HEK293 (cell line): ENCODE measurements around the gene TUT1.

Experiments
- CTCF ChIA-PET: fragments of 350-600 bp; formaldehyde crosslinking; extraction: SDS; loops from one replicate; lab custom pipeline; 2021; ENCODE audit warnings: antibody characterized with exemption; lab: Yijun Ruan, JAX
- POLR2A ChIA-PET: fragments of 300-600 bp; formaldehyde crosslinking; extraction: SDS; loops from one replicate; lab custom pipeline; 2020; ENCODE audit warnings: antibody characterized with exemption, inconsistent platforms; lab: Yijun Ruan, JAX
- H3K27ac ChIP-seq: fragments of 200-500 bp; sonication (Bioruptor generic); 2 replicates; pipeline ENCODE4 v1.5.1; 2014; ENCODE audit warnings: low read depth, low read length, control low read depth, inconsistent platforms; ENCODE audit errors: extremely low read depth
- H3K36me3 ChIP-seq, 2 experiments: fragments of 200-500 bp in 1 of 2; sonication (Bioruptor generic) in 1 of 2; 1 replicate in 1 of 2; 2 replicates in 1 of 2; pipeline ENCODE4 v1.5.1; 2014 to 2017; ENCODE audit warnings: inconsistent platforms in 2 of 2, low read length in 2 of 2; ENCODE audit not compliant: control insufficient read depth in 2 of 2, insufficient read depth in 1 of 2
- H3K4me1 ChIP-seq: fragments of 200-500 bp; sonication (Bioruptor generic); 2 replicates; pipeline ENCODE4 v1.5.1; 2014; ENCODE audit warnings: mild to moderate bottlenecking, low read length, inconsistent platforms; ENCODE audit not compliant: control insufficient read depth, insufficient read depth
- H3K4me3 ChIP-seq: 2 replicates; pipeline ENCODE4 v1.5.1; 2011; ENCODE audit warnings: low read depth, mild to moderate bottlenecking, control low read depth, low read length, moderate library complexity
- H3K9me3 ChIP-seq: fragments of 200-500 bp; sonication (Bioruptor generic); 2 replicates; pipeline ENCODE4 v1.5.1; 2014; ENCODE audit warnings: low read depth, low read length, inconsistent platforms; ENCODE audit not compliant: control insufficient read depth, insufficient read depth
- FEZF1 ChIP-seq: fragments of 450-650 bp; formaldehyde crosslinking; IDR thresholded peaks from 2 replicates; pipeline ENCODE4 v1.5.1; 2016; ENCODE audit warnings: missing biosample characterization, missing genetic modification characterization
- GFI1B ChIP-seq: fragments of 450-650 bp; formaldehyde crosslinking; IDR thresholded peaks from 2 replicates; pipeline ENCODE4 v1.5.1; 2016; ENCODE audit warnings: missing biosample characterization, missing genetic modification characterization
- GLI4 ChIP-seq: fragments of 450-650 bp; formaldehyde crosslinking; IDR thresholded peaks from 2 replicates; pipeline ENCODE4 v1.5.1; 2016; ENCODE audit warnings: missing biosample characterization, missing genetic modification characterization
- GLIS1 ChIP-seq: fragments of 450-650 bp; formaldehyde crosslinking; IDR thresholded peaks from 2 replicates; pipeline ENCODE4 v1.5.1; 2016; ENCODE audit warnings: missing biosample characterization, missing genetic modification characterization
- GLIS2 ChIP-seq: fragments of 450-650 bp; formaldehyde crosslinking; IDR thresholded peaks from 2 replicates; pipeline ENCODE4 v1.5.1; 2016; ENCODE audit warnings: missing biosample characterization, missing genetic modification characterization
- KLF9 ChIP-seq: fragments of 450-650 bp; formaldehyde crosslinking; IDR thresholded peaks from 2 replicates; pipeline ENCODE4 v1.5.1; 2016; ENCODE audit warnings: missing biosample characterization, missing genetic modification characterization, low read depth
- MYNN ChIP-seq: fragments of 450-650 bp; formaldehyde crosslinking; IDR thresholded peaks from 2 replicates; pipeline ENCODE4 v1.5.1; 2016; ENCODE audit warnings: missing biosample characterization, missing genetic modification characterization, borderline replicate concordance
- SP2 ChIP-seq: fragments of 450-650 bp; formaldehyde crosslinking; IDR thresholded peaks from 2 replicates; pipeline ENCODE4 v1.5.1; 2016; ENCODE audit warnings: missing biosample characterization, missing genetic modification characterization
- SP7 ChIP-seq: fragments of 450-650 bp; formaldehyde crosslinking; IDR thresholded peaks from 2 replicates; pipeline ENCODE4 v1.5.1; 2016; ENCODE audit warnings: missing biosample characterization, missing genetic modification characterization
- TCF7L2 ChIP-seq: IDR thresholded peaks from 2 replicates; pipeline ENCODE4 v1.6.1; 2011; ENCODE audit warnings: low read depth, mild to moderate bottlenecking, inconsistent platforms, low read length, moderate library complexity, borderline replicate concordance
- TRIM28 ChIP-seq: IDR thresholded peaks from 2 replicates; pipeline ENCODE4 v1.6.1; 2011; ENCODE audit warnings: low read length, control low read depth, borderline replicate concordance
- ZBTB1 ChIP-seq: fragments of 450-650 bp; formaldehyde crosslinking; IDR thresholded peaks from 2 replicates; pipeline ENCODE4 v1.5.1; 2016; ENCODE audit warnings: missing biosample characterization, missing genetic modification characterization
- ZBTB20 ChIP-seq: fragments of 450-650 bp; formaldehyde crosslinking; IDR thresholded peaks from 2 replicates; pipeline ENCODE4 v1.5.1; 2016; ENCODE audit warnings: missing biosample characterization, missing genetic modification characterization
- ZBTB48 ChIP-seq: fragments of 450-650 bp; formaldehyde crosslinking; IDR thresholded peaks from 2 replicates; pipeline ENCODE4 v1.5.1; 2016; ENCODE audit warnings: missing biosample characterization, missing genetic modification characterization
- ZBTB8A ChIP-seq: fragments of 450-650 bp; formaldehyde crosslinking; IDR thresholded peaks from 2 replicates; pipeline ENCODE4 v1.5.1; 2016; ENCODE audit warnings: missing biosample characterization, missing genetic modification characterization
- ZFHX2 ChIP-seq: fragments of 450-650 bp; formaldehyde crosslinking; conservative IDR thresholded peaks from 2 replicates; pipeline ENCODE4 v1.5.1; 2016; ENCODE audit warnings: missing biosample characterization, missing genetic modification characterization
- ZIC2 ChIP-seq: fragments of 450-650 bp; formaldehyde crosslinking; IDR thresholded peaks from 2 replicates; pipeline ENCODE4 v1.5.1; 2016; ENCODE audit warnings: missing biosample characterization, missing genetic modification characterization
- ZNF10 ChIP-seq: fragments of 450-650 bp; formaldehyde crosslinking; IDR thresholded peaks from 2 replicates; pipeline ENCODE4 v1.5.1; 2017; ENCODE audit warnings: missing biosample characterization, missing genetic modification characterization
- ZNF155 ChIP-seq: fragments of 450-650 bp; formaldehyde crosslinking; IDR thresholded peaks from 2 replicates; pipeline ENCODE4 v1.5.1; 2016; ENCODE audit warnings: missing biosample characterization, missing genetic modification characterization
- ZNF335 ChIP-seq: fragments of 450-650 bp; formaldehyde crosslinking; conservative IDR thresholded peaks from 2 replicates; pipeline ENCODE4 v1.5.1; 2016; ENCODE audit warnings: missing biosample characterization, missing genetic modification characterization
- ZNF341 ChIP-seq: fragments of 450-650 bp; formaldehyde crosslinking; IDR thresholded peaks from 2 replicates; pipeline ENCODE4; 2016; ENCODE audit warnings: low read depth, missing biosample characterization, missing genetic modification characterization
- ZNF350 ChIP-seq: fragments of 450-650 bp; formaldehyde crosslinking; IDR thresholded peaks from 2 replicates; pipeline ENCODE4 v1.5.0; 2017; ENCODE audit warnings: missing biosample characterization, mild to moderate bottlenecking, missing genetic modification characterization
- ZNF600 ChIP-seq: fragments of 450-650 bp; formaldehyde crosslinking; IDR thresholded peaks from 2 replicates; pipeline ENCODE4 v1.5.1; 2016; ENCODE audit warnings: missing biosample characterization, missing genetic modification characterization
- ZNF626 ChIP-seq: fragments of 450-650 bp; sonication (Bioruptor Pico); formaldehyde crosslinking; IDR thresholded peaks from 2 replicates; pipeline ENCODE4 v1.5.1; 2018; ENCODE audit warnings: missing biosample characterization, missing genetic modification characterization, inconsistent platforms
- ZSCAN30 ChIP-seq: fragments of 450-650 bp; IDR thresholded peaks from 2 replicates; pipeline ENCODE4 v1.5.1; 2018; ENCODE audit warnings: missing biosample characterization, mild to moderate bottlenecking, missing genetic modification characterization, moderate library complexity
- TF ChIP-seq, protein P1 (sequence below): fragments of 450-650 bp; formaldehyde crosslinking; IDR thresholded peaks from 2 replicates; pipeline ENCODE4 v1.5.1; 2016; ENCODE audit warnings: missing biosample characterization, missing genetic modification characterization
- TF ChIP-seq, protein P2 (sequence below): fragments of 450-650 bp; formaldehyde crosslinking; IDR thresholded peaks from 2 replicates; pipeline ENCODE4 v1.5.1; 2016; ENCODE audit warnings: missing biosample characterization, missing genetic modification characterization
- TF ChIP-seq, protein P3 (sequence below): fragments of 450-650 bp; formaldehyde crosslinking; IDR thresholded peaks from 2 replicates; pipeline ENCODE4 v1.5.1; 2016; ENCODE audit warnings: missing biosample characterization, missing genetic modification characterization
- TF ChIP-seq, protein P4 (sequence below): sonication (generic); formaldehyde crosslinking; IDR thresholded peaks from 2 replicates; pipeline ENCODE4 v1.8.1; 2022; ENCODE audit warnings: mild to moderate bottlenecking, moderate library complexity, missing genetic modification reagents
- TF ChIP-seq, protein P5 (sequence below): fragments of 450-650 bp; formaldehyde crosslinking; optimal IDR thresholded peaks from 2 replicates; pipeline ENCODE3; 2016; ENCODE audit warnings: missing biosample characterization, mild to moderate bottlenecking, missing genetic modification characterization

Gene TUT1

DNA sequence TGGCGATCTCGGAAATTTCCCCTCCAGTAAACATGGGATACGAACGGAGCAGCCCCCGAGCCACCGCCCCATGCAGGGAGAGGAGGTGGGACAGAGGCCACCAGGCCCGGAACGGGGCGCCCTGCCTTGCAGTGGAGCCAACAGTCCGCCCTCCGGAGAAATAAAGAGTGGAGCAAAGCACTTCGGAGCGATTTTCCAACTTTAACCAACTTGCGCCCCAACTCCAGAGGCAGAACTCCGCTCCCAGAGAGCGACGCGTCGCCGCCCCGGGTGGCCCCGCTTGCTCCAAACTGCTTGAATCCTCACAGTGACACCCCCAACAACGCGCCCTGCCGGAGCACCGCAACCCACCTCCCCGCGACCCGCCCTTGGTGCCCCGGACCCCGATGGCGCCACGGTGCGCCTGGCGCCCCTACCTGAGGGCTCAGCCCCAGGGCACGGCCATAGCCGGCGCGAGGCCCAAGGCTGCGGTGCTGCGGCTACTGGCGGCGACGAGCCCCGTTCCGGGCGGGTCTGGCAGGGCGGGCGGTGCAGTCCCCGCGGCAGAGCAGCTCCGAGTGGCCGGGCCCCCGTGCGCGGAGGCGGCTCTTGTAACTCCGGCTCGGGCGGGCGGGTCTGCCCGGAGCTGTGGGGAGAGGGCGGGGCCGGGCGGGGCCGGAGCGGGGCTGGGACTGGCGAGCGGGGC is 44.9 kb downstream of the TUT1 start, which contains the start of gene AHNAK:
Gene AHNAK, minus strand, starts transcription at position 563 of the 685 bp plus-strand sequence. CDS start 10,708 bp downstream, outside the sequence.
- ChIA-PET CTCF (interaction anchor here (0.6 to 5.1 kb wide), 4 partner anchors 13 to 224 kb away, joined by 3 to 68 read pairs (median 6); no protein-coding TSS in a partner anchor), POLR2A (interaction anchor here (0.7 to 4.8 kb wide), 11 partner anchors 9 to 309 kb away, joined by 3 to 53 read pairs (median 7); partner anchors contain the start of genes EEF1G, TUT1 and UQCC3)
- no peaks in the 10 kb centered on the region for H3K9me3 ChIP-seq
- H3K4me3 ChIP-seq = peak within 1 kb of the TSS; percentile 76
- H3K36me3 ChIP-seq = no peaks in the 10 kb centered on the region
- peak within 1 kb of the TSS; percentile 72 for H3K27ac ChIP-seq
- H3K4me1 ChIP-seq = no peaks in the 10 kb centered on the region; the same call in 1 of the 2 replicates
- TF ChIP-seq, protein P1, sequence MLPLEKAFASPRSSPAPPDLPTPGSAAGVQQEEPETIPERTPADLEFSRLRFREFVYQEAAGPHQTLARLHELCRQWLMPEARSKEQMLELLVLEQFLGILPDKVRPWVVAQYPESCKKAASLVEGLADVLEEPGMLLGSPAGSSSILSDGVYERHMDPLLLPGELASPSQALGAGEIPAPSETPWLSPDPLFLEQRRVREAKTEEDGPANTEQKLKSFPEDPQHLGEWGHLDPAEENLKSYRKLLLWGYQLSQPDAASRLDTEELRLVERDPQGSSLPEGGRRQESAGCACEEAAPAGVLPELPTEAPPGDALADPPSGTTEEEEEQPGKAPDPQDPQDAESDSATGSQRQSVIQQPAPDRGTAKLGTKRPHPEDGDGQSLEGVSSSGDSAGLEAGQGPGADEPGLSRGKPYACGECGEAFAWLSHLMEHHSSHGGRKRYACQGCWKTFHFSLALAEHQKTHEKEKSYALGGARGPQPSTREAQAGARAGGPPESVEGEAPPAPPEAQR = no peak
- TF ChIP-seq TCF7L2 = no peak
- 0 out of 2 replicates have a peak, but pooled peaks have one; percentile 2 for TF ChIP-seq GLIS1 (tag by site-specific recombination)
- TF ChIP-seq ZBTB8A = peak; percentile 71
- TF ChIP-seq ZNF335 (tag by site-specific recombination) = peak; percentile 7; the same call in 1 of the 2 replicates
- TF ChIP-seq ZBTB20 (tag by site-specific recombination) = peak; percentile 64; the same call in 1 of the 2 replicates
- TF ChIP-seq ZSCAN30 (tag by site-specific recombination) = peak; percentile 49; the same call in 1 of the 2 replicates
- TF ChIP-seq TRIM28 = no peak
- TF ChIP-seq ZNF600 (tag by site-specific recombination) = 0 out of 2 replicates have a peak, but pooled peaks have one; percentile 15
- peak; percentile 92 for TF ChIP-seq ZNF341 (tag by site-specific recombination)
- TF ChIP-seq SP2 (tag by site-specific recombination) = no peak; the same call in 1 of the 2 replicates
- no peak for TF ChIP-seq GFI1B (tag by site-specific recombination)
- TF ChIP-seq GLI4 (tag by site-specific recombination) = no peak
- no peak for TF ChIP-seq ZNF155
- TF ChIP-seq KLF9 (tag by site-specific recombination) = 0 out of 2 replicates have a peak, but pooled peaks have one; percentile 9
- no peak for TF ChIP-seq ZBTB1 (tag by site-specific recombination)
- TF ChIP-seq MYNN (tag by site-specific recombination) = no peak
- TF ChIP-seq ZIC2 (tag by site-specific recombination) = peak; percentile 23
- TF ChIP-seq GLIS2 (tag by site-specific recombination) = peak; percentile 74
- no peak for TF ChIP-seq ZNF626 (tag by site-specific recombination)
- TF ChIP-seq ZNF350 (tag by site-specific recombination) = no peak
- 0 out of 2 replicates have a peak, but pooled peaks have one; percentile 32 for TF ChIP-seq ZBTB48 (tag by site-specific recombination)
- no peak for TF ChIP-seq SP7 (tag by site-specific recombination)
- no peak for TF ChIP-seq FEZF1
- TF ChIP-seq, protein P2, sequence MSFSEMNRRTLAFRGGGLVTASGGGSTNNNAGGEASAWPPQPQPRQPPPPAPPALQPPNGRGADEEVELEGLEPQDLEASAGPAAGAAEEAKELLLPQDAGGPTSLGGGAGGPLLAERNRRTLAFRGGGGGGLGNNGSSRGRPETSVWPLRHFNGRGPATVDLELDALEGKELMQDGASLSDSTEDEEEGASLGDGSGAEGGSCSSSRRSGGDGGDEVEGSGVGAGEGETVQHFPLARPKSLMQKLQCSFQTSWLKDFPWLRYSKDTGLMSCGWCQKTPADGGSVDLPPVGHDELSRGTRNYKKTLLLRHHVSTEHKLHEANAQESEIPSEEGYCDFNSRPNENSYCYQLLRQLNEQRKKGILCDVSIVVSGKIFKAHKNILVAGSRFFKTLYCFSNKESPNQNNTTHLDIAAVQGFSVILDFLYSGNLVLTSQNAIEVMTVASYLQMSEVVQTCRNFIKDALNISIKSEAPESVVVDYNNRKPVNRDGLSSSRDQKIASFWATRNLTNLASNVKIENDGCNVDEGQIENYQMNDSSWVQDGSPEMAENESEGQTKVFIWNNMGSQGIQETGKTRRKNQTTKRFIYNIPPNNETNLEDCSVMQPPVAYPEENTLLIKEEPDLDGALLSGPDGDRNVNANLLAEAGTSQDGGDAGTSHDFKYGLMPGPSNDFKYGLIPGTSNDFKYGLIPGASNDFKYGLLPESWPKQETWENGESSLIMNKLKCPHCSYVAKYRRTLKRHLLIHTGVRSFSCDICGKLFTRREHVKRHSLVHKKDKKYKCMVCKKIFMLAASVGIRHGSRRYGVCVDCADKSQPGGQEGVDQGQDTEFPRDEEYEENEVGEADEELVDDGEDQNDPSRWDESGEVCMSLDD (tag by site-specific recombination) = peak; percentile 58
- TF ChIP-seq ZFHX2 (tag by site-specific recombination) = 0 out of 2 replicates have a peak, but pooled peaks have one; percentile 6
- TF ChIP-seq, protein P3, sequence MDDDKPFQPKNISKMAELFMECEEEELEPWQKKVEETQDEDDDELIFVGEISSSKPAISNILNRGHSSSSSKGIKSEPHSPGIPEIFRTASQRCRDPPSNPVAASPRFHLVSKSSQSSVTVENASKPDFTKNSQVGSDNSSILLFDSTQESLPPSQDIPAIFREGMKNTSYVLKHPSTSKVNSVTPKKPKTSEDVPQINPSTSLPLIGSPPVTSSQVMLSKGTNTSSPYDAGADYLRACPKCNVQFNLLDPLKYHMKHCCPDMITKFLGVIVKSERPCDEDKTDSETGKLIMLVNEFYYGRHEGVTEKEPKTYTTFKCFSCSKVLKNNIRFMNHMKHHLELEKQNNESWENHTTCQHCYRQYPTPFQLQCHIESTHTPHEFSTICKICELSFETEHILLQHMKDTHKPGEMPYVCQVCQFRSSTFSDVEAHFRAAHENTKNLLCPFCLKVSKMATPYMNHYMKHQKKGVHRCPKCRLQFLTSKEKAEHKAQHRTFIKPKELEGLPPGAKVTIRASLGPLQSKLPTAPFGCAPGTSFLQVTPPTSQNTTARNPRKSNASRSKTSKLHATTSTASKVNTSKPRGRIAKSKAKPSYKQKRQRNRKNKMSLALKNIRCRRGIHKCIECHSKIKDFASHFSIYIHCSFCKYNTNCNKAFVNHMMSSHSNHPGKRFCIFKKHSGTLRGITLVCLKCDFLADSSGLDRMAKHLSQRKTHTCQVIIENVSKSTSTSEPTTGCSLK (tag by site-specific recombination) = no peak
- TF ChIP-seq ZNF10 = no peak
- TF ChIP-seq, protein P4, sequence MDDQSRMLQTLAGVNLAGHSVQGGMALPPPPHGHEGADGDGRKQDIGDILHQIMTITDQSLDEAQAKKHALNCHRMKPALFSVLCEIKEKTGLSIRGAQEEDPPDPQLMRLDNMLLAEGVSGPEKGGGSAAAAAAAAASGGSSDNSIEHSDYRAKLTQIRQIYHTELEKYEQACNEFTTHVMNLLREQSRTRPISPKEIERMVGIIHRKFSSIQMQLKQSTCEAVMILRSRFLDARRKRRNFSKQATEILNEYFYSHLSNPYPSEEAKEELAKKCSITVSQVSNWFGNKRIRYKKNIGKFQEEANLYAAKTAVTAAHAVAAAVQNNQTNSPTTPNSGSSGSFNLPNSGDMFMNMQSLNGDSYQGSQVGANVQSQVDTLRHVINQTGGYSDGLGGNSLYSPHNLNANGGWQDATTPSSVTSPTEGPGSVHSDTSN (CRISPR knock-in tag) = no peak
- TF ChIP-seq, protein P5, sequence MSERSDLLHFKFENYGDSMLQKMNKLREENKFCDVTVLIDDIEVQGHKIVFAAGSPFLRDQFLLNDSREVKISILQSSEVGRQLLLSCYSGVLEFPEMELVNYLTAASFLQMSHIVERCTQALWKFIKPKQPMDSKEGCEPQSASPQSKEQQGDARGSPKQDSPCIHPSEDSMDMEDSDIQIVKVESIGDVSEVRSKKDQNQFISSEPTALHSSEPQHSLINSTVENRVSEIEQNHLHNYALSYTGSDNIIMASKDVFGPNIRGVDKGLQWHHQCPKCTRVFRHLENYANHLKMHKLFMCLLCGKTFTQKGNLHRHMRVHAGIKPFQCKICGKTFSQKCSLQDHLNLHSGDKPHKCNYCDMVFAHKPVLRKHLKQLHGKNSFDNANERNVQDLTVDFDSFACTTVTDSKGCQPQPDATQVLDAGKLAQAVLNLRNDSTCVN (tag by site-specific recombination) = peak; percentile 57
